Memory B cell (primary cell): ENCODE data around the gene ZDHHC11B.
"Not testable (repeated sequence)": the region's sequence is repeated elsewhere in the genome, so short reads cannot be mapped to it uniquely, and the experiment has no call there.

Experiments used
- ATAC-seq: fragments of 150-1000 bp; cut with Tn5 transposase; 2 replicates; pipeline ENCODE4 v1.10.0; 2021; ENCODE audit warnings: low read depth, mild to moderate bottlenecking, moderate library complexity
- DNase-seq, 2 donors: peaks; one replicate each; pipeline ENCODE4 v3.0.0; 2022; ENCODE audit warnings: low spot score in 2 of 2
- H3K27ac Mint-ChIP-seq: one replicate; pipeline ENCODE4 v1.8.0; 2022; ENCODE audit warnings: mild to moderate bottlenecking, moderate library complexity, mixed read lengths
- H3K27me3 Mint-ChIP-seq: one replicate; pipeline ENCODE4 v1.8.0; 2022; ENCODE audit warnings: mixed read lengths
- H3K36me3 Mint-ChIP-seq: one replicate; pipeline ENCODE4 v1.8.0; 2022; ENCODE audit warnings: mild to moderate bottlenecking, mixed read lengths
- H3K4me1 Mint-ChIP-seq: one replicate; pipeline ENCODE4 v1.8.0; 2022; ENCODE audit warnings: mixed read lengths
- H3K4me3 Mint-ChIP-seq: one replicate; pipeline ENCODE4 v1.8.0; 2022; ENCODE audit warnings: mild to moderate bottlenecking, moderate library complexity, mixed read lengths
- H3K9me3 Mint-ChIP-seq: one replicate; pipeline ENCODE4 v1.8.0; 2022; ENCODE audit warnings: mixed read lengths

ZDHHC11B gene

DNA sequence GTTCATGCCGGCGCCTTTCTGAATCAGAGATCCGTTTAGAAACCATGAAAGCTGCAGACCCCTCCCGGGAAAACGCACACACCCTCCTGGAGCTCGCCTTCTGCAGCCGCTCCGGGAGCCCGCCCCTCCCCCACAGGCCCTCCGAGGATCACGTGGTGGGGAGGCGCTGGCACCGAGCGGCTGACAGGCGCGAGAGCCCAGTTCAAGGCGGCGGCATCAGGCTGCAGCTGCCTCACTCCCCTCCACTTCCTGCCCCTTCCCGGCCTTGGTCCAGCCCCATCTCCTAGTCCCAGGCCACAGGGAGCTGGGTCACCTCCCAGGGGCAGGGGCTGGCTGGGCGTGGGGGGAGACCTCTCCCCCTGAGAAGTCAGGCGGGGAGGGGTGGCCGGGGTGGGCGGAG, 93.5 kb downstream of the ZDHHC11B start:
- not testable (repeated sequence) for H3K4me3 Mint-ChIP-seq, H3K9me3 Mint-ChIP-seq, H3K4me1 Mint-ChIP-seq, H3K27me3 Mint-ChIP-seq, H3K36me3 Mint-ChIP-seq, DNase-seq, ATAC-seq, H3K27ac Mint-ChIP-seq

DNA sequence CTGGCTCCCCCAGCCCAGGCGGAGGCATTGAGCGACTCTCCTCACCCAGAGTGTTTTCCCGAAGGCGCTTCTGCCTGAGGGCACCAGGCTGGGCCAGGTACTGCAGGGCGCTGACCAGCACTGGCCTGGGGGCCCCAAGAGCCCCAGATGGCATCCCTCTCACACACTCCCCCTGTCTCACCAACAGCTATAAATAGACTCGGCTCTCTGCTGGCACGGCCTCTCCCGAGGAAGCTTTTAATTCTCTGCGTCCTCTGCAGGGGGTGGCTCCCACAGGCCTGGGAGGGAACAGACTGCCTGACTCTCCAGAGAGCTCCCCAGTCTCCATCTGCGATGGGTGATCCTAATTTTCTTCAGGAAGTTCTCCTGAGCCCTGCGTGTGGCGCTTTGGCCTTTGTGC, 94.2 kb downstream of the ZDHHC11B start:
- not testable (repeated sequence) for ATAC-seq, H3K4me3 Mint-ChIP-seq, H3K4me1 Mint-ChIP-seq, DNase-seq, H3K27me3 Mint-ChIP-seq, H3K9me3 Mint-ChIP-seq, H3K36me3 Mint-ChIP-seq, H3K27ac Mint-ChIP-seq

DNA sequence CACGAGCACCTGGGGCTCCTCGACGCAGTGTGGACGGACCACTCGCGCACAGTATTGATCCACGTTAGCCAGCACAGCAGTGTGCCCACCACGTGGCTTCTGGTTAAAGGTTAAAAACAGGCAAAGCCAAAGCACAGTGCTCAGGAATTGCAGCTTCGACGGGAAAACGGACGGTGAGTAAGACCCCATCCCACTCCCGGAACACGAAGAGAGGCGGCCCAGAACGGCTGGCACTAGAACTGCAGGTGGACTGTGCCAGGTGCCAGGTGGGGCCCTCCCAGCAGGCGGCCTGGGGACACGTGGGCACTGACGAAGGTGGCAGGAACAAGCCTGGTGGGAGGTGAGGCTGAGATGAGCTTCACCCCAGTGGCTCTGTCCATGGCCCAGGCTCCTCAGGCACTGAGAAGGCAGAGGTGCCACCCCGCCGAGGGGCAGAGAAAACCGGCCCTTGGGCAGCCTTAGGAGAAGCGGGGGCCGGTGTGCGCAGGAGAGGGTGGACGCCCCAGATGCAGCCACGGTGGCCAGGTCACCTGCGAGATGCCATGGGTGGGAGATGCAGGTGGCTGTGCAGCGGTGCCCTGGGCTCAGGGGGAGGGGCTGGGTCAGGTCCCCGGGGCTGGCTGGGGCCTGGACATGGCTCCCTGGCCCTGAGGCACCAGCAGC, 96.0 kb downstream of the ZDHHC11B start:
- not testable (repeated sequence) for H3K27me3 Mint-ChIP-seq, H3K4me3 Mint-ChIP-seq, ATAC-seq, H3K27ac Mint-ChIP-seq, H3K4me1 Mint-ChIP-seq, H3K9me3 Mint-ChIP-seq, DNase-seq, H3K36me3 Mint-ChIP-seq

DNA sequence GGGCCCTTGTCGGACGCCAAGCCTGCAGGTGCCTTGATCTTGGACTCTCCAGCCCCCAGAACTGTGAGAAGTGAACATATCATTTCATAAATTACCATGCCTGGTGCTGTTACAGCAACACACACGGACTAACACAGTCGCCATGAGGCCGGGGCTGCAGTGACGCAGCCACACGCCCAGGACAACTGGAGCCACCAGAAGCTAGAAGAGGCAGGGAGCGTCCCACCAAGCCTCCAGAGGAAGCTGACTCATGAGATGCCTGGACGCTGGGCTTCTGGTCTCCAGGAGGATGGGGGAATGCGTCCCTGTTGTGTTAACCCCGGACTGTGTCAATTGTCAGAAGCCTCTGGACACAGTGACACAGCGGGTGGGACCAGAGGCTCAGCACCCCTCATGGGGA, 97.6 kb downstream of the ZDHHC11B start:
- not testable (repeated sequence) for H3K4me1 Mint-ChIP-seq, H3K4me3 Mint-ChIP-seq, ATAC-seq, DNase-seq, H3K27ac Mint-ChIP-seq, H3K9me3 Mint-ChIP-seq, H3K36me3 Mint-ChIP-seq, H3K27me3 Mint-ChIP-seq

DNA sequence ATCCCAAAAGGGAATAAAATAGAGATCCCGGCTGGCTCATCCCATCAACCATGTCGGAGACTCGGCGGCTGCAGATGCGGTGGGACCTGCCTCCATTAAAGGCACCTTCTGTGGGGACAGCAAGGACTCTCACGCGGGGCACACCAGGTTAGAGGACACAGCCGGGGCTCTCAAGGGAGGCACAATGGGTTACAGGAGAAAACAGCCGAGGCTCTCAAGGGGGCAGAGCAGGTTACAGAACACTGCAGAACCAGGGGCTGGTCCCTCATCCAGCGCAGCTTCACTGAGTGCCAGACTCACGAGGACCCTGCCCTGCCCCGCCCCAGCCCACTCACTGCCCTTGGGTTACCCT, 98.4 kb downstream of the ZDHHC11B start:
- ATAC-seq, H3K9me3 Mint-ChIP-seq, DNase-seq: not testable (repeated sequence)

DNA sequence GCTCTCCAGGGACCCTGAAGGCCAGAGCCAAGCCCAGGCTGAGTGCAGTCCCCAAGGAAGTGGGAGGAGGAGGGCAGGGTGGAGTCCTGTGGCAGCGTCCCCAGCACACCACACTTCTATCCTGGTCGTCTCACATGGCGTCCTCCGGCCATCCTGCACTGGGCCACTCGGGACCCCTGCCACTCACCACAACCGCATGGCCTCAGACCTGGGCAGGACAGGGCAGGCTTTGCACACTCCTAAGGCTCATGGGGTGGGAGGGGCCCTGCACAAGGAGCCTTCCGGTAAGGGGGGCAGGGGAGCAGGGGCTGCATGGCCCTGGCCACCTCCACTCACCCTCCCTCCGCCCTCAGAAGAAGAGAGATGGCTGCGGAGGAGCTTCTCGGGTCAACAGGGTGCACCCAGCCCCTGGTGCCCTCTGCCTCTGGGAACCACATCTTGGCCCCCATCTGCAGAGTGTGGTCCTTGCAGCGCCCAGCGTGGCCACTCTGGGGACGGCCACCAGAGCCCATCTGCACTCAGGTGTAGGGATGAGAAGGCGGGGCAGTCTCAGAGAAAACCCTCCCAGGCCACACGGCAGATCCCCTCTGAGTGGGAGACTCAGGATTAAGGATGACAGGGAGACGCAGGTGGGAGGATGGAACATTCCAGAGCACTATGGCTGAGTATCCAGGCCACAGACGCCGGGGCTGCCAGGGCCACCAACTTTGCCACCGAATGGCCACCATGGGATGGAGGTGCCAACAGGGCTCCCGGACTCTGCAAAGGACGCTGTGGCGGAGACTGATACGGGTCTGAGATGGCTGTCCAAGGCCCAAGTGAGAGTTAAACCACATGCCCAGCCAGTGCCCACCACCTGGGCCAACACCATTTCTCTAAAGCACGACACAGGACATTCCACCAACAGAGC, 99.0 kb downstream of the ZDHHC11B start:
- Mint-ChIP-seq H3K4me3 (no peak overlapping the region), H3K36me3 (no peaks in the 10 kb centered on the region), H3K9me3 (no peaks in the 10 kb centered on the region), H3K27ac (no peak overlapping the region), H3K4me1 (no peaks in the 10 kb centered on the region), H3K27me3 (peaks cover 10% of the 10 kb centered on the region)
- no peak for ATAC-seq
- no peak for DNase-seq

More for the DNA sequence above, 98.4 kb downstream of the ZDHHC11B start:
- H3K4me3 Mint-ChIP-seq, H3K36me3 Mint-ChIP-seq, H3K4me1 Mint-ChIP-seq, H3K27me3 Mint-ChIP-seq, H3K27ac Mint-ChIP-seq: not testable (repeated sequence)

DNA sequence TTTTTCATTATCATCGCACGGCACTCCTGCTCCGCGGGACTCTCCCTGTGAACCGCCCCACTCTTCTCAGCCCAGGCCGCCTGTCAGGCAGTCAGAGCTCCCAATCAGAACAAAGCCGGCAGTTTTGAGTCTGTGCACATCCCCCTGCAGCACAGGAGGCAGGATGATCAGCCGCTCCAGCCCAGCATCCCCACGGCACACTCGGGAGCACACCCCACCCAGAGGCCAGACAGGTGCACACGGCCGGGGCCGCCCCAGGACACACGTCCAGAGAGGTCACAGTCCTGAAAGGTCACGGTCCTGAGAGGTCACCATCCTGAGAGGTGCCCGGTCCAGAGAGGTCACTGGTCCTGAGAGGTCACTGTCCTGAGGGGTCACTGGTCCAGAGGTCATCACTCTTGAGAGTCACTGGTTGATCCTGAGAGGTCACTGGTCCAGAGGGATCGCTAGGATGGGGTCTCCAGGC, 99.7 kb downstream of the ZDHHC11B start:
- ATAC-seq (no peak), DNase-seq (no peak)
- H3K27ac Mint-ChIP-seq = no peak overlapping the region
- H3K36me3 Mint-ChIP-seq = no peaks in the 10 kb centered on the region
- H3K9me3 Mint-ChIP-seq = no peaks in the 10 kb centered on the region
- H3K27me3 Mint-ChIP-seq = peaks cover 10% of the 10 kb centered on the region
- H3K4me1 Mint-ChIP-seq = no peaks in the 10 kb centered on the region
- no peak overlapping the region for H3K4me3 Mint-ChIP-seq

DNA sequence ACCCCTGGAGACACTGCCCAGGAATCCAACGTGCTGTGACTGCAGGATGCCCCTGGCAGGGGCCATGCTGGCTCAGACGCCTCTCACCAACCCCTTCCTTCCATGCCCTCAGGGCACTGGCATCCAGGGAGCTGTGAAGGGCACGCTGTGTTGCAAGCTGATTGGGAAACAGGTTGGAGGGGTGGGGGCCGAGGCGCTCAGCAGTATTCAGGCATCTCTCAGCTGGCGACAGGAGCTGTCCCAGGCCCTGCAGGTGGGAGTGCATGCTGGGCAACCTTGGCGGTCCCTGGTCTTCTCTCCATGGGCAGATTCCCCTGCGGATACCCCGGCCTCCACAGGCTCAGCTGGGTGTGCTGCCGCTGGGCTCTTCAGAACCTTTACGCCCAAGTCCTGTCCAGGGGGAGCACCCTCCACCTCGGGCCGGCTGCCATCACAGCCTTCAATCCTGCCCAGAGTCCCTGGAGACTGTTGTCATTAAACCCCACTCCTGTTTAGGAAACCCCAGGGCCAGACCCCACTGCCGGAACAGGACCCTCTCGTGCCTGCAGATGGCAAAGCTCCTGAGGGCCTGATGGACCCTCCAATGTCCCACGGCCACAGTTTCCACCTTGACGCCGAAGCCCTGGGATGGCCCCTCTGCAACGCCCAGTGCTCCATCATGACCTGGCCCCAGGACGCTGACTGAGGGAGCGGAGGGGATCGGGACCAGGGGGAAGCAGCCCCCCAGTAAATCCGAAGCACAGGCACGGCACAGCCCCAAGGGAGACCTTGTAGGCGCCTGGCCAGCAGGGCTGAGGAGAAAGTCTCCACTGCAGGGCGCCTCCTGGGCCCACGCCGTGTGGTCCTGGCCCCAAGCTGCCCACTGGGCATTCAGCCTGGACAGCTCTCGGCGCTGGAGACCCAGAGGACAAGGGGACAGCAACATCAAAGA, 100.7 kb downstream of the ZDHHC11B start:
- Mint-ChIP-seq H3K27ac (no peak overlapping the region), H3K27me3 (peaks cover 10% of the 10 kb centered on the region), H3K36me3 (no peaks in the 10 kb centered on the region), H3K4me1 (no peaks in the 10 kb centered on the region), H3K4me3 (no peak overlapping the region), H3K9me3 (no peaks in the 10 kb centered on the region)
- no peak for ATAC-seq
- DNase-seq = no peak

DNA sequence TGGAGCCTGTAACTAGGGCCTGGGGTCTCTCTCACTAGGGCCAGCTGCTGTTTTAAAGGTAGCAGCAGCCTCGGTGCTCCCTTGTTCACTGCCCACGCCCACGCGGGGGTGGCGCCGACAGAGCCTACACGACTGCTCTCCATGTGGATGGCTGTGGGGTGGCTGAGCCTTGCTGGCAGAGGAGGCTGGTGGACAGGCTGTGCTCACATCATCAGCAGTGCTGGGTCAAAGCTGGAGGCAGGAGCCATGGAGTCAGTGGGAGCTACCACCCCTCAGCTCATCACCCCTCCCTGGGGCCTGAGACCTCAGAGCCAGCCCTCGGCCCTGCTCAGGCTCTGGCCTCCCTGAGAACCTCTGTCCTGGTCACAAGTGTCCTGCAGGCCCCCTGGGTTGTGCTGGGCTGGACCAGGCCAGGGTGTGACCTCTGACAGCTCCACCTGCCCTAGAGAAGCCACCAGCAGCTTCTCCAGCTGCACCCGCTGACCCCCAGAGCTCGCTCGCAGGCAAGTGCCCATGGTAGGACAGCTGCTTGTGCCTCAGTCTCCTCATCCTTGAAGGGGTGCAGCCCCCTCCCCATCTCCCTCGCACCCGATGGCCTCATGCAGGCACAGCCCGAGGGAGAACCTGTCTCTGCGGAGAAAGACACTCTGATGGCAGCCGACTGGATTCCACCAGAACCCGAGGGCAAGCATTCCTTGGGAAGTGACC, 101.7 kb downstream of the ZDHHC11B start:
- H3K36me3 Mint-ChIP-seq, DNase-seq, H3K4me3 Mint-ChIP-seq, ATAC-seq, H3K9me3 Mint-ChIP-seq, H3K4me1 Mint-ChIP-seq, H3K27ac Mint-ChIP-seq, H3K27me3 Mint-ChIP-seq: not testable (repeated sequence)

DNA sequence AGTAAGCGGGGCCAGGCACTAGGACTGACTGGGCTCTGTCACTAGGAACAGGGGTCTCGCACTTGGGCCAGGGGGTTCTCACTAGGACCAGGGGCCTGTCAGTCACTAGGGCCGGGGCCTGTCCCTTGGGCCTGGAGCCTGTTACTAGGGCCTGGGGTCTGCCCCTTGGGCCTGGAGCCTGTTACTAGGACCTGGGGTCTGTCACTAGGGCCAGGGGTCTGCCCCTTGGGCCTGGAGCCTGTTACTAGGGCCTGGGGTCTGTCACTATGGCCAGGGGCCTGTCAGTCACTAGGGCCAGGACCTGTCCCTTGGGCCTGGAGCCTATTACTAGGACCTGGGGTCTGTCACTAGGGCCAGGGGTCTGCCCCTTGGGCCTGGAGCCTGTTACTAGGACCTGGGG, 102.3 kb downstream of the ZDHHC11B start:
- not testable (repeated sequence) for ATAC-seq, H3K4me1 Mint-ChIP-seq, H3K27ac Mint-ChIP-seq, H3K36me3 Mint-ChIP-seq, H3K4me3 Mint-ChIP-seq, DNase-seq, H3K9me3 Mint-ChIP-seq, H3K27me3 Mint-ChIP-seq

DNA sequence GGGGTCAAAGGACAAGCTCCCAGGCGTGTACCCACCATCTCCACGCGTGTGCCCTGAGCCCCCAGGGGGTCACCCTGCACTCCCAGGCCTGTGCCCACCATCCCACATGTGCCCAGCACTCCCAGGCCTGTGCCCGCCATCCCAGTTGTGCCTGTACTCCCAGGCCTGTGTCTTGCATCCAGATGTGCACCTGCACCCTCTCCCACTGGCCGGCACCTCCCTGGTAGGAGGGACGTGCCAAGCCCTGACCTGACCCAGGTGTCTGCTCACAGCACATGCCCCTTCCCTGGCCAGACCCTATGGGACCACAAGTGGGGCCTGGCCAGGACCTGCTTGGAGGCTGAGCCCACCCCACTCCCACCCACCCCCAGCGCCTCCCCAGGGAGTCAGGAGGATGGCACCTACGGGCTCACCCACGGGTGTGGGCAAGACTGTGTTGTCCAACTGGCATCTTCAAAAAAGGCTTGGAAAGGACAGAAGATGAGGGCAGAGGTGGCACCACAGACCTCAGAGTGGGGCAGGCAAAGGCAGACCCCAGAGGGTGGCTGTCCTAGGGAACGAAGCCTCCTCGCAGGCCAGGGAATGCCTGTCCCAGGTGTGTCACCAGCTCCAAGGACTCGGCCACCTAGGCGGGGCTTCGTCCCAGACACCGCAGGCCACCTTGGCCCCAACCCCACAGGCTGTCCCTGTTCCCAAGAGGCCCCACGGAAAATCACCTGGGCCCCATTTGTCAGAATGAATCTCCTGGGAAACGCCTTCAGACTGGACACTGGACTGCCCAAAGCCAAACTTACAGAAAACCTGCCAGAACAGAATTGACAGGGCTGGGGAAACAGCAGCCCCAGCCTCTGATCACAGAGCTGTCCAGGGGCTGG, 103.0 kb downstream of the ZDHHC11B start:
- ATAC-seq, DNase-seq: not testable (repeated sequence)

DNA sequence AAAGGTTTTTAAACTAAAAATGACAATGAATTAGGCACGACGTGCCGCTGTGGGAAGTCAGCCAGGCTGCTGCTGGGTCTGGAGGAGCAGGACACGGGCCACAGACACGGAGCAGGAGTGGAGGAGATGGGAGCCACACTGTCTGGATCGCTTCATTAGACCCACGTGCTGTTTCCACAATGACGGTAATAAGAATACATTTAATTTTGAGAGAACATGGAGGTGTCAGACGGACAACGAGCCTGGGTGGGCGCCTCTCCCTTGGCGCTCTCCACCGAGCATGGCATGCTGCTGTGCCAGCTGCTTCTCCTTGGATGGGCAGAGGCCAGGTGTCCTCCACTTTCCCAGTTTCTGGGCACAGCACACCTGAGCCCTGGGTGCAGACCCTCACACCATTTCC, 103.7 kb downstream of the ZDHHC11B start:
- DNase-seq, H3K27ac Mint-ChIP-seq, H3K4me1 Mint-ChIP-seq, H3K9me3 Mint-ChIP-seq, H3K4me3 Mint-ChIP-seq, ATAC-seq, H3K36me3 Mint-ChIP-seq, H3K27me3 Mint-ChIP-seq: not testable (repeated sequence)

More for the DNA sequence above, 103.0 kb downstream of the ZDHHC11B start:
- H3K4me1 Mint-ChIP-seq, H3K4me3 Mint-ChIP-seq, H3K9me3 Mint-ChIP-seq, H3K27ac Mint-ChIP-seq, H3K36me3 Mint-ChIP-seq, H3K27me3 Mint-ChIP-seq: not testable (repeated sequence)
